Lung (tissue), 12 donors: ENCODE results near the gene BNC1. TPM values are rescaled to one million over a fixed set of nuclear protein-coding genes. Genes with fewer than 3 reads are reported as not detected.

Experiments used
- ATAC-seq: fragments of 200-7000 bp; cut with Tn5 transposase; one replicate; pipeline ENCODE4 v1.9.1; 2020; ENCODE audit warnings: moderate number of reproducible peaks; ENCODE audit not compliant: insufficient read depth, low FRiP score
- DNase-seq, 3 donors: peaks; one replicate each; pipeline ENCODE4 v3.0.0-alpha.2; 2013 to 2017
- H3K27ac ChIP-seq, 2 donors: one replicate each; pipeline ENCODE4 v1.5.1; 2013; ENCODE audit warnings: mild to moderate bottlenecking in 2 of 2, moderate library complexity in 2 of 2, control low read depth in 1 of 2, inconsistent platforms in 1 of 2, low read depth in 1 of 2, low read length in 1 of 2
- H3K27me3 ChIP-seq, 3 donors: one replicate each; pipeline ENCODE4 v1.5.1; 2013; ENCODE audit warnings: low read length in 2 of 3; ENCODE audit not compliant: control insufficient read depth in 3 of 3, insufficient read depth in 3 of 3
- H3K36me3 ChIP-seq, 4 donors: one replicate each; pipeline ENCODE4 v1.5.1; 2013; ENCODE audit warnings: low read length in 4 of 4, mild to moderate bottlenecking in 1 of 4, moderate library complexity in 1 of 4; ENCODE audit not compliant: control insufficient read depth in 4 of 4, insufficient read depth in 4 of 4
- H3K4me1 ChIP-seq, 5 donors: one replicate each; pipeline ENCODE4 v1.5.1; 2013; ENCODE audit warnings: low read length in 5 of 5, mild to moderate bottlenecking in 2 of 5, moderate library complexity in 1 of 5; ENCODE audit not compliant: control insufficient read depth in 5 of 5, insufficient read depth in 5 of 5
- H3K4me3 ChIP-seq: one replicate; pipeline ENCODE4 v1.5.1; 2013; ENCODE audit warnings: mild to moderate bottlenecking, control low read depth, moderate library complexity
- H3K9ac ChIP-seq, 2 donors: one replicate each; pipeline ENCODE4 v1.5.1; 2013; ENCODE audit warnings: low read length in 2 of 2, control low read depth in 1 of 2; ENCODE audit not compliant: insufficient read depth in 1 of 2
- H3K9me3 ChIP-seq, 4 donors: one replicate each; pipeline ENCODE4 v1.5.1; 2013; ENCODE audit warnings: low read length in 3 of 4, mild to moderate bottlenecking in 1 of 4, moderate library complexity in 1 of 4; ENCODE audit not compliant: control insufficient read depth in 4 of 4, insufficient read depth in 3 of 4
- CTCF ChIP-seq: IDR thresholded peaks from 2 replicates; pipeline ENCODE4 v1.5.1; 2012; ENCODE audit warnings: mild to moderate bottlenecking; ENCODE audit errors: control extremely low read depth, extremely low read depth
- WGBS, 2 donors: extraction: QIAGEN DNeasy Blood & Tissue Kit; methylation state at CpG; one replicate each; pipeline ENCODE4 v1.1.7; 2013; 5-methylcytosine and 5-hydroxymethylcytosine counted together
- polyA plus RNA-seq, 2 donors: library from polyadenylated mRNA; stranded (reverse); fragments of 200-250 nt; gene quantifications; one replicate each; pipeline ENCODE4 v1.2.1, GENCODE V29; 2013
- total RNA-seq, 2 donors: library from RNA; depleted of rRNA in 1 of 2; stranded (reverse); fragments of >200 nt in 1 of 2; gene quantifications; one replicate each; pipeline ENCODE4 v1.2.1, GENCODE V29; 2014 to 2021
- donor health status: control.
- donor health status: control.
- donor health status: Bipolar disorder and iron deficiency.
- donor health status: healthy.
- donor health status: DM: yes; HTN: yes; CAD: no.

The BNC1 gene
- total and polyA plus RNA-seq, 4 donors = 0.23 to 0.93 (median 0.32) TPM

GRCh38 chr15:83248151-83249029 is 36.1 kb downstream of the BNC1 start:
- DNase-seq = peak; percentile 40 to 87 (median 81)
- Histone ChIP-seq H3K36me3 (no peaks in the 10 kb centered on the region), H3K9ac (no peak overlapping the region), H3K27ac (no peak overlapping the region), H3K4me1 (no peaks in the 10 kb centered on the region), H3K4me3 (no peak overlapping the region), H3K27me3 (peaks cover 0 to 8% (median 0%) of the 10 kb centered on the region in 3 donors), H3K9me3 (peaks cover 0 to 2% (median 0%) of the 10 kb centered on the region in 4 donors)
- peak; percentile 87 for ATAC-seq
- TF ChIP-seq CTCF = peak; percentile 84
- 35 to 42% methylated on average over 11 of the region's 11 CpGs for WGBS, 2 donors

- no peak for TF ChIP-seq CTCF
- no peak overlapping the region for H3K4me3 ChIP-seq
- peaks cover 0 to 2% (median 0%) of the 10 kb centered on the region in 4 donors for H3K9me3 ChIP-seq
- no peak overlapping the region for H3K27ac ChIP-seq
- ATAC-seq (no peak), DNase-seq (no peak)
- H3K36me3 ChIP-seq = no peaks in the 10 kb centered on the region
- no peaks in the 10 kb centered on the region for H3K4me1 ChIP-seq
- peaks cover 0 to 8% (median 0%) of the 10 kb centered on the region in 3 donors for H3K27me3 ChIP-seq
- H3K9ac ChIP-seq = no peak overlapping the region
- 75 to 85% methylated on average over 8 of the region's 8 CpGs for WGBS, 2 donors
Measured at GRCh38 chr15:83243634-83244033, 40.8 kb downstream of the BNC1 start.

GRCh38 chr15:83230242-83230641 is 54.2 kb downstream of the BNC1 start:
- Histone ChIP-seq H3K36me3 (no peaks in the 10 kb centered on the region), H3K9me3 (no peaks in the 10 kb centered on the region), H3K4me1 (no peaks in the 10 kb centered on the region), H3K4me3 (no peak overlapping the region), H3K9ac (no peak overlapping the region), H3K27ac (no peak overlapping the region), H3K27me3 (no peaks in the 10 kb centered on the region)
- ATAC-seq (no peak), DNase-seq (no peak)
- TF ChIP-seq CTCF = no peak
- 96 to 97% methylated on average over 21 of the region's 21 CpGs for WGBS, 2 donors
